Amniotic epithelial cell (primary cell): ENCODE results near the gene FBLIM1.
"Not testable (repeated sequence)": the region's sequence is repeated elsewhere in the genome, so short reads cannot be mapped to it uniquely, and the experiment has no call there.

Source experiments
- DNase-seq: peaks from one replicate; pipeline ENCODE4 v3.0.0-alpha.2; 2010; ENCODE audit warnings: low read depth

Gene FBLIM1

DNA sequence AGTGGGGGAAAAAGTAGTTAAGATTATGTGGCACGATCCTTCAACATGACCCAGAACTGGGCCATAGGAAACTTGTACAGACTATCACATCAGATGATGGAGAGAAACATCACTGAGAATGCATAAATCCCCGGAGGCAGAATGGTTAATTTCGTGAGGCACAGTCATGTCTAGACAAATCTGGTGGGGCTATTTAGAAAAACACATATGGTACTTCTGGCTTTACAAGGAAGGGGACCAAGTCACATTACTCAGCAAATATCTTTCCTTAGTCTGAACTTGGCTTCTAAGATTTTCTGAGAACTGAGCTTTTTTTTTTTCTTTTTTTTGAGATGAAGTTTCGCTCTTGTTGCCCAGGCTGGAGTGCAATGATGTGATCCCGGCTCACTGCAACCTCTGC, 58.1 kb downstream of the FBLIM1 start:
- no peak for DNase-seq

DNA sequence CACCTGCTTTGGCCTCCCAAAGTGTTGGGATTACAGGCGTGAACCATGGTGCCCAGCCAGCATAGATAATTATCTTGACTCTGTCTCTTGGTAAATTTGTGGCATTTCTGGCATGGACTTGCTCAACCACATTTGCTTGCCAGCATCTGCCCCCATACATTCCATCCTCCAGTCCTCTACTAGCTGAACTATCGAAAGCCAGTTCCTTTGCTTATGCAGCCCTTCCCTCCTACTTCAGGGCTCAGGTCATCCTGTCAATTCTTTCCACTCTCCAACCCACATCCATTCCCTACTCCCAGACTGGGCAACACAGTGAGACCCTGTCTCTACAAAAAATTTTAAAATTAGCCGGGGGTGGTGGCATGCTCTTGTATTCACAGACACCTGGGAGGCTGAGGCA, 61.9 kb downstream of the FBLIM1 start:
- DNase-seq: peak; percentile 65

DNA sequence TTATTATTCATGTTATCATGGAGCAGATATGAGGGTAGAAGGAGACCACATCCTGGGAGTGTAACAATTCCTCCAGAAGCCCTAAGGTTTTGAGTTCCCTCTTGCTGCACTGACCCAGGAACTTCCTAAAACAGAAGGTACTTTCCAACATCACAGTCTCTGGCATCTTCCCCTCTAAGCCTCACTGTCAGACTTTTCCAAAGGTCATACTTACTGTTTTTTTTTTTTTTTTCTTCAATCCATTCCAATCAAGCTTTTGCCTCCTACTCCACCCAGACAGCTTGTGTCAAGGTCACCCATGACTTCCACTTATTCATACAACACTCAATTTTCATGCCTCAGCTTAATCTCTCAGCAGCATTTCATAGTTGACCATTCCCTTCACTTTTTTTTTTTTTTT, 67.2 kb downstream of the FBLIM1 start:
- DNase-seq: peak; percentile 64

DNA sequence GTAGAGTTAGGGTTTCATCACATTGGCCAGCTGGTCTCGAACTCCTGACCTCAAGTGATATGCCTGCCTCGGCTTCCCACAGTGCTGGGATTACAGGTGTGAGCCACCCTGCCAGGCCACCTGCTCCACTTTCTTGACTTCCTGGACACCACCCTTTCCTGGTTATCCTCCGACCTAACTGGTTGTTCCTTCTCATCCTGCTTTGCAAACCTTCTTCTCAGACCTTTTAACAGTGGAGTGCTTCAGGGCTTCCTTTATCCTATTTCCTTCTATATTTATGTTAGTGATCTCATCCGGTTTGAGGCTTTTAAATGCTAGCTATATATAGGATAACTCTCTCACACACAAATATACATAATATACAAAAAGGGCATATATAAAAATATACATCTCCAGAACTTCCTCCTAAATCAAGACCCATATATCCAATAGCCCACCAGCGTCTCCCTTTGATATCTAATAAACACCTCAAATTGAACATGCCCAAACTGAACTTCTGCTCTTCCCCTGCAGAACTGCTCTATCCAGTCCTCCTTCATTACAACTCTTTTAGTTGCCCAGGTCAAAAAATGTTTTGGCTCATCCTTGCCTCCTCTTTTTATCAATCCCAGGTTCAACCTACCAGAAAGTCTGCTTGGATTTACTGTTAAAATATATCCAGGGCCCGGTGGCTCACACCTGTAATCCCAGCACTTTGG, 68.4 kb downstream of the FBLIM1 start:
- DNase-seq: no peak

DNA sequence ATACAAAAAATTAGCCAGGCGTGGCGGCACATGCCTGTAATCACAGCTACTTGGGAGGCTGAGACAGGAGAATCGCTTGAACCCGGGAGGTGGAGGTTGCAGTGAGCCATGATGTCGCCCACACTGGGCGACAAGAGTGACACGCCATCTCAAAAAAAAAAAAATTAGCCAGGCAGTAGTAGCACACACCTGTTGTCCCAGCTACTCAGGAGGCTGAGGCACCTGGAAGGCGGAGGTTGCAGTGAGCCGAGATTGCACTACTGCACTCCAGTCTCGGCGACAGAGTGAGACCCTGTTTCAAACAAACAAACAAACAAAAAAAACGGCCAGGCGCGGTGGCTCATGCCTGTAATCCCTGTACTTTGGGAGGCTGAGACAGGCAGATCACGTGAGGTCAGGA, 69.0 kb downstream of the FBLIM1 start:
- DNase-seq: not testable (repeated sequence)

DNA sequence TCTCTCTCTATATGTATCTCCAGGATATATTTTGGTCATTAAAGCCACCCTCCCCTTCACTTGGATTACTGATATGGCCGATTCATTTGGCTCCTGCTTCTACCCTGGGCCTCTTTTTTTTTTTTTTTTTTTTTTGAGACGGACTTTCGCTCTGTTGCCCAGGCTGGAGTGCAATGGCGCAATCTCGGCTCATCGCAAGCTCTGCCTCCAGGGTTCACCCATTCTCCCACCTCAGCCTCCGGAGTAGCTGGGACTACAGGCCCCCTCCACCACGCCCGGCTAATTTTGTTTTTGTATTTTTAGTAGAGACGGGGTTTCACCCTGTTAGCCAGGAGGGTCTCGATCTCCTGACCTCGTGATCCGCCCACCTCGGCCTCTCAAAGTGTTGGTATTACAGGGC, 70.3 kb downstream of the FBLIM1 start:
- DNase-seq: not testable (repeated sequence)

DNA sequence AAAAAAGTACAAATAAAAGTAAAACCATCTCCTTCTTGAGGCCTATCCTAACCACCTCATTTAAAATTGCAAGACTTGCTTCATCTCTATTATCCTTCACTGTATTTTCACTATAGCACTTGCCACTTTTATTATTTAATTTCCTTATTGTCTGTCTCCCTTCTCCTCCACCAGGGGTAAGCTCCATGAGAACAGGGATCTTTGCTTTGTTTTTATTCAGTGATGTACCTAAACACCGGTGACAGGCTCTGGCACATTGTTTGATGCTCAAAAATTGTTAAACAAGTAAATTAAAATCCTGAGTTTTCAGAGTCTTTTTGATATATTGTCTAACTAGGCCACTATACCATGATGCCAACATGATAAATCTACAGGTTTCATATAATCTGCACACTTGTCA, 71.7 kb downstream of the FBLIM1 start:
- no peak for DNase-seq

DNA sequence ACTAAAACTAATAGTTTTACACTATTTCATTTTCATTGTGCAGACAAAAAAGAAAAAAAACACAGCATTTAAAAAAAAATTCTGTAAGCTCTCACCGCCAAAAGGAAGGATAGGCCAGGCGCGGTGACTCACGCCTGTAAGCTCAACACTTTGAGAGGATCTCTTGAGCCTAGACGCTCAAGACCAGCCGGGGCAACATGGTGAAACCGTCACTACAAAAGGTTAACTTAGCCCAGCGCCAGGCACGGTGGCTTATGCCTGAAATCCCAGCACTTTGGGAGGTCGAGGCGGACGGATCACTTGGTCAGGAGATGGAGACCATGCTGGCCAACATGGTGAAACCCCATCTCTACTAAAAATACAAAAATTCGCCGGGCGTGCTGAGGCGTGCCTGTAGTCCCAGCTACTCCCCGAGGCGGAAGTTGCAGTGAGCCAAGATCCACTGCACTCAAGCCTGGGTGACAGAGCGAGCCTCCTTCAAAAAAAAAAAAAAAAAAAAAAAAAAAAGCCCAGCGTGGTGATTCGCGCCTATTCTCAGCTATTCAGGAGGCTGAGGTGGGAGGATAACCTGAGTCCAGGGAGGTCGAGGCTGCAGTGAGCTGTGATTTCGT, 74.6 kb downstream of the FBLIM1 start:
- DNase-seq: peak; percentile 70

DNA sequence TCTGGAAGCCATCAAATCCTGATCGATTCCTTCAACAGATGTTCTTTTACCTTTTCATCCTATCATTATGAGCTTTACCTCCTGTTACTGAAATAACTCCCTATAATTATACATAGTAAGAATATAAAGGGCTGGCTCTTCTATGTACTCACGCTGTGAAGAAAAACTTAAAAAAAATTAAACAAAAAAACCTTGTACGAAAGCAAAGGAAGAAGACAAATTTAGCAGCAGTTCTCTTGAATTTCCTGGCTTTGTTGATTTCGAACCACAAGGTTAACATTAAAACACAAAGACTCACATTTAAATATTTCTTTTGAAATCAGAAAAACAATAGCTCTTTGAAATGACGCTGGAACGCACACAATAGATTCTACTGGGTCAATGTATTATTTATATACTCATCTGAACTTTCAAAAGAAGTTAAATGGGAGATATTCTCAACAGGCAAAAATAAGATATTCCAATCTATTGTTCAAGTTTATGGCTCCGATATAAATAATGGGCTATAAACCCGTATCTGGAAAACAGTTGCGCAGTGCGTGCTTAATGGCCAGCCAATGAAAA, 75.3 kb downstream of the FBLIM1 start:
- no peak for DNase-seq

DNA sequence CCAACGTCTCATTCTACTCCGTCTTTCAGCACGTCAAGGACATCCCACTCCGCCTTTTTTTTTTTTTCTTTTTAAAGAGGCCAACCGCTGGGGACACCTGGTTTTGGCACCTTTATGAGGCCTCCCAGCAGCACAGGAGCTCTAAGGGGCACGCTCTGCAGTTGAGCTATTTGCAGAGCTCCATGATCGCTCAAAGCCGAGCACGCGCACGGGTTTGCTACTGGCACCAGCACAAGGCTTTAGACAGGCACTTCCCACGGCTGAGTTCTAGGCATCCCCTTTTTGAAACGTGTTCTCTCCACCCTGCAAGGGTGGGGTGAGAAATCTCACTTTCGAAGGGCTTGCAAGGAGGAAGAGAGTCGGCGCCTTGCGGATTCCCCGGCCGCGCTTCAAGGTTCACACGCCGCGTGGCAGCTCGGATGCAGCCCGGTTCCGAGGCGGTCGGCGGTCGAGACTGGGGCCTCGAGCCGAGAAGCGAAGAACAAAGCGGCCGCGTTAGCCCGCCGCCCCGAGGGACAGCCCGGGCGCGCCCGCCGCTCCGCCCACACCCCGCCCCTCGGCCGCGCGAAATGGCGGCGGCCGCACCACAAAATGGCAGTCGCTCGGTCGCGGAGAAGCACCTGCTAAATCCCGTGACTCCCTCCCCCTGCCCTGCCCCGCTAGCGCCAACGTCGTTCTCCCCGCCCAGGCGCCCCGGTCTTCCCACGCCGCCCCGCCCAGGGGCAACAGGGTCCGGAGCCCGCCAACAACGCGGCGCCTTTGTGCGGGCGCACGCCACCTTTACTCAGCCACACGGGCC, 76.0 kb downstream of the FBLIM1 start:
- peak; percentile 90 for DNase-seq

DNA sequence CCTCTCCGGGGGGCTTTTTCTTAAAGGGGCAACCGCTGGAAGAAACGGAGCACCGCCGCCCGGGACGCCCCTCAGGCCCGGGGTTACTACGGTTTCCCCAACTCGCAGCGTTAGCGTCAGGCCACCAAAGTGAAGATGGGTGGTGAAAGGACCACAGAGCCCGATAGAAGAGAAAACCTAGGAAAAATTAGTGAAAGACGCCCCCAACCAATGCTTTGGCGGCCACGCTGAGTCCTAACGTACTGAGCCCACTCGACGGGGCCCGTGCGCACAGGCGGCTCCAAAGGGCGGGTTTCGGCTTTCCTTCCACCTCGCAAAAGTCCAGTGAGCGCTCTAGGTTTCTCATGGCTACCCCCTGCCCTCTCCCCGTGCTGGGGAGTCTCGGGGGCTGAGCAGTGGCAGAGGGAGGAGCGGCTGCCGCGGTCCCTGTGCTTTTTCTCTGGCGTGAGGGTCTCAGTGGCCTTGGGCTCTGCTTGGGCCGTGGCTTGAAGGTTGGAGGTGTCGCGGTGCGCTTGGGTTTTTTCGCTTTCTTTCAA, 76.7 kb downstream of the FBLIM1 start:
- no peak for DNase-seq

DNA sequence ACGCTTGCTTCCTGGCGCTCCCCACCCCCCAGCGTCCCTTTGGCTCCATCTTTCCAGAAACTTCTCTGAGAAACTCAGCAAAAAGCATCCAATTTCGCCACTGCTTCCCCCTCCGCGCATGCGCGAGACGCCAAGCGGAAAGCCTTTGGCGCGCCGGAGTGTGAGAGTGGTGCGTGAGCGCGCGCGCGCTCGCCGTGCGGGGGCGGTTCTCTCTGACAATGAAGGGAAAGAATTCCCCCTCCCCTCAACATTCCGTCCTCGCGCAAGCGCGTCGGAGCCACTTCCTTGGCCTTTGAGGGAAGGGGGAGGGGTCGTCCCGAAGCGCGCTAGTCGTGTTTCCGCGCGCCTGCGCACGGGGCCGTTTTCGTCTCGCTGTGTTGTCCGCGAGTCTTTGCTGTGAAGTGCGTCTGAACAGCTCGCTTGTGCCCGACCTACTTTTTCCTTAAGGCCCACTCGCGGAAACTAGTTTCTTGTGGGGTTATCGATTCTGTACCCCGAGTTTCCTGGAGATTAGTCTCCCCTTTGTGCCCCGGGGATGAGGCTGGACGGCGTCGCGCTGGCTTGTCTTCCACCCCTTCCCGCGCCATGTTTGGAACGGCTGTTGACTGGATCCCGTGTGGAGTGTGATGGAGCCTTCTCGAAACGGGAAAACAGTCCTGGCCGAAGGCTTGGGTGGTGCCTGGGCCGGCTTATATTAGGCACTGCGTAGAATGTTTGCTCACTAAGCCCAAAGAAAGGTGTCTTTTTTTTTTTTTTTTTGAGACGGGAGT, 77.3 kb downstream of the FBLIM1 start:
- DNase-seq: peak; percentile 99
